Endothelial cell of umbilical vein (primary cell): ENCODE results near the gene AGFG1. TPM values are rescaled to one million over a fixed set of nuclear protein-coding genes. Genes with fewer than 3 reads are reported as not detected.

Experiments
- BruUV-seq: library from RNA; stranded (reverse); fragments of 400-500 nt; replicated peaks from 2 replicates; lab custom pipeline; 2021; lab: Mats Ljungman, UMichigan
- CTCF ChIA-PET: fragments of 300-600, 350-600 bp; sonication (Branson Sonifier 250); formaldehyde crosslinking; loops from one replicate; lab custom pipeline; 2021; ENCODE audit warnings: antibody characterized with exemption, inconsistent platforms; lab: Charles Lee
- POLR2A ChIA-PET: fragments of 300-600, 350-600 bp; sonication (Branson Sonifier 250); formaldehyde crosslinking; loops from one replicate; lab custom pipeline; 2021; ENCODE audit warnings: antibody characterized with exemption, inconsistent platforms; lab: Charles Lee
- DNase-seq: peaks from one replicate; pipeline ENCODE4 v3.0.0-alpha.2; 2011; ENCODE audit warnings: low read depth, low spot score
- FAIRE-seq: peaks from 2 replicates; lab custom pipeline; 2011; peaks lifted over from hg19 to GRCh38; lab: Jason Lieb, UNC
- H2AFZ ChIP-seq: 2 replicates; pipeline ENCODE4 v1.6.0; 2012; ENCODE audit warnings: low read depth, low read length, control low read depth, inconsistent platforms
- H3K27ac ChIP-seq: 2 replicates; pipeline ENCODE4 v1.5.1; 2011; ENCODE audit warnings: low read depth, mild to moderate bottlenecking, control low read depth, low read length, moderate library complexity; ENCODE audit not compliant: insufficient read depth
- H3K27me3 ChIP-seq, 2 experiments: 2 replicates each; pipeline versions ENCODE4 v1.6.0 to v1.6.1; 2011; ENCODE audit warnings: low read length in 2 of 2, mixed read lengths in 1 of 2; ENCODE audit not compliant: control insufficient read depth in 2 of 2, insufficient read depth in 2 of 2
- H3K36me3 ChIP-seq, 2 experiments: 2 replicates in 1 of 2; 3 replicates in 1 of 2; pipeline ENCODE4 v1.5.1; 2011; ENCODE audit warnings: low read length in 2 of 2, mild to moderate bottlenecking in 1 of 2, moderate library complexity in 1 of 2; ENCODE audit not compliant: control insufficient read depth in 2 of 2, insufficient read depth in 2 of 2; ENCODE audit errors: extremely low read depth in 1 of 2
- H3K4me1 ChIP-seq: 3 replicates; pipeline ENCODE4 v1.5.1; 2011; ENCODE audit warnings: mild to moderate bottlenecking, low read length; ENCODE audit not compliant: control insufficient read depth, insufficient read depth; ENCODE audit errors: extremely low read depth
- H3K4me2 ChIP-seq: 2 replicates; pipeline ENCODE4 v1.6.1; 2011; ENCODE audit warnings: low read length, control low read depth, mixed read lengths; ENCODE audit not compliant: insufficient read depth
- H3K4me3 ChIP-seq, 3 experiments: fragments of 200-600 bp in 1 of 3; sonication (generic), shearing (Covaris generic) in 1 of 3; replicated peaks in 1 of 3; 2 replicates each; pipeline ENCODE4 v1.5.1; 2011 to 2016; ENCODE audit warnings: control low read depth in 3 of 3, low read length in 3 of 3, mild to moderate bottlenecking in 2 of 3, inconsistent platforms in 1 of 3, low read depth in 1 of 3, moderate library complexity in 1 of 3; ENCODE audit not compliant: insufficient read depth in 1 of 3
- H3K79me2 ChIP-seq: 2 replicates; pipeline ENCODE4 v1.6.0; 2012; ENCODE audit warnings: low read length, inconsistent platforms; ENCODE audit not compliant: control insufficient read depth, insufficient read depth
- H3K9ac ChIP-seq: replicated peaks from 2 replicates; pipeline ENCODE3; 2011; ENCODE audit warnings: low read length, control low read depth; ENCODE audit not compliant: insufficient read depth; ENCODE audit errors: extremely low read depth
- H3K9me1 ChIP-seq: replicated peaks from 3 replicates; pipeline ENCODE4 v1.6.0; 2011; ENCODE audit warnings: mild to moderate bottlenecking, low read length; ENCODE audit not compliant: control insufficient read depth, insufficient read depth; ENCODE audit errors: extremely low read depth
- H3K9me3 ChIP-seq: replicated peaks from 2 replicates; pipeline ENCODE4 v1.5.1; 2012; ENCODE audit warnings: low read length, inconsistent platforms; ENCODE audit not compliant: control insufficient read depth, insufficient read depth
- H4K20me1 ChIP-seq: replicated peaks from 2 replicates; pipeline ENCODE3; 2011; ENCODE audit warnings: mild to moderate bottlenecking, low read length; ENCODE audit not compliant: control insufficient read depth, insufficient read depth; ENCODE audit errors: extremely low read depth
- CTCF ChIP-seq, 2 donors: IDR thresholded peaks; 1 replicate in 1 of 2; 2 replicates in 1 of 2; pipeline ENCODE4 v1.5.1; 2011; ENCODE audit warnings: low read length in 2 of 2, mild to moderate bottlenecking in 2 of 2, moderate library complexity in 2 of 2, control low read depth in 1 of 2, inconsistent platforms in 1 of 2, low read depth in 1 of 2; ENCODE audit not compliant: insufficient read depth in 1 of 2; ENCODE audit errors: extremely low read depth in 1 of 2
- EZH2 ChIP-seq: IDR thresholded peaks from 2 replicates; pipeline ENCODE4 v1.6.1; 2012; ENCODE audit warnings: borderline replicate concordance, low read depth, mild to moderate bottlenecking, moderate library complexity, low read length, inconsistent platforms; ENCODE audit not compliant: severe bottlenecking
- FOS ChIP-seq: IDR thresholded peaks from 2 replicates; pipeline ENCODE4 v1.6.1; 2011; ENCODE audit warnings: mild to moderate bottlenecking, low read length, moderate library complexity, borderline replicate concordance; ENCODE audit not compliant: insufficient read depth
- GATA2 ChIP-seq: IDR thresholded peaks from 2 replicates; pipeline ENCODE4 v1.7.0; 2011; ENCODE audit warnings: low read depth, mild to moderate bottlenecking, moderate library complexity, mixed read lengths, low read length; ENCODE audit not compliant: insufficient read length, insufficient read depth
- JUN ChIP-seq: IDR thresholded peaks from 2 replicates; pipeline ENCODE4 v1.6.1; 2011; ENCODE audit warnings: borderline replicate concordance, low read depth; ENCODE audit not compliant: insufficient read length, insufficient read depth
- MAX ChIP-seq: IDR thresholded peaks from 2 replicates; pipeline ENCODE4 v1.6.1; 2011; ENCODE audit not compliant: insufficient read depth, insufficient read length
- MYC ChIP-seq: IDR thresholded peaks from one replicate; pipeline ENCODE4 v1.6.1; 2011; ENCODE audit warnings: mild to moderate bottlenecking, low read depth, low read length
- POLR2A ChIP-seq: IDR thresholded peaks from 2 replicates; pipeline ENCODE4 v1.6.1; 2012; ENCODE audit warnings: low read depth, mild to moderate bottlenecking, control low read depth, low read length
- POLR2AphosphoS5 ChIP-seq: IDR thresholded peaks from 2 replicates; pipeline ENCODE4 v1.6.1; 2012; ENCODE audit warnings: low read depth, mild to moderate bottlenecking, control low read depth, low read length, moderate library complexity; ENCODE audit not compliant: insufficient read depth
- dilution Hi-C: fragments of 300-500 bp; cut with MboI; formaldehyde crosslinking; loops from one replicate; pipeline ENCODE4 v1.15.0; 2019; ENCODE audit warnings: low sequenced_read_pairs; ENCODE audit not compliant: extremely low pct_ligation_motif_present
- intact Hi-C: fragments of 100-400 bp; cut with micrococcal nuclease; formaldehyde crosslinking; loops from one replicate; pipeline ENCODE4 v1.10.0; 2022
- polyA plus RNA-seq, 4 experiments: library from polyadenylated mRNA; depleted of rRNA in 3 of 4; stranded (reverse) in 3 of 4; unstranded in 1 of 4; fragments of >200 nt; gene quantifications; 2 replicates each; pipeline versions ENCODE4 v1.2.1 to v1.2.3, GENCODE V29; 2011 to 2012; ENCODE audit warnings: missing spikeins in 1 of 4
- total RNA-seq: library from RNA; stranded (reverse); gene quantifications from 2 replicates; pipeline ENCODE4 v1.2.3, GENCODE V29; 2021

The AGFG1 gene
- total and polyA plus RNA-seq, 2 donors (not counting 3 experiments of a cell fraction or from before 2014, with no cell fraction given): 87.9 to 106 TPM

- FAIRE-seq: peak; percentile 43
- no peak overlapping the region for H2AFZ ChIP-seq
- TF ChIP-seq MYC (no peak), MAX (no peak), FOS (peak; percentile 62)
- no peaks in the 10 kb centered on the region for H3K9me3 ChIP-seq
- H3K4me3 ChIP-seq: no peak overlapping the region
- peaks cover 92% of the 10 kb centered on the region for H3K79me2 ChIP-seq
- ChIA-PET CTCF (no interaction called here), POLR2A (no interaction called here)
- peak overlapping the region; percentile 8 for H3K4me2 ChIP-seq
- H3K36me3 ChIP-seq: no peaks in the 10 kb centered on the region
- H4K20me1 ChIP-seq: peaks cover 9% of the 10 kb centered on the region
- DNase-seq: peak; percentile 48
- dilution Hi-C loops: no loop called here
- intact Hi-C loops: no loop called here
- BruUV-seq: no TSS peak
- H3K9ac ChIP-seq: no peak overlapping the region
- H3K9me1 ChIP-seq: no peaks in the 10 kb centered on the region
- H3K4me1 ChIP-seq: peaks cover 22% of the 10 kb centered on the region
- no peak overlapping the region for H3K27ac ChIP-seq
- no peaks in the 10 kb centered on the region for H3K27me3 ChIP-seq
These were observed 31.8 kb downstream of the AGFG1 start for GRCh38 chr2:227503433-227504406.

- H4K20me1 ChIP-seq: peaks cover 8% of the 10 kb centered on the region
- POLR2A ChIA-PET: no interaction called here
- H3K9ac ChIP-seq: no peak overlapping the region
- no peak overlapping the region for H3K4me3 ChIP-seq
- H3K9me3 ChIP-seq: no peaks in the 10 kb centered on the region
- peaks cover 93% of the 10 kb centered on the region for H3K79me2 ChIP-seq
- dilution Hi-C loops: no loop called here
- CTCF ChIA-PET: interaction anchor here (2.6 kb wide), 1 partner anchor 12 kb away, joined by 6 read pairs; no protein-coding TSS in a partner anchor
- no peaks in the 10 kb centered on the region for H3K36me3 ChIP-seq
- H3K4me2 ChIP-seq: no peak overlapping the region
- H3K9me1 ChIP-seq: no peaks in the 10 kb centered on the region
- FAIRE-seq (no peak), DNase-seq (no peak)
- peaks cover 19% of the 10 kb centered on the region for H3K4me1 ChIP-seq
- no peaks in the 10 kb centered on the region for H3K27me3 ChIP-seq
- H3K27ac ChIP-seq: no peak overlapping the region
- intact Hi-C loops: loop anchor here (1.0 kb wide), 1 partner anchor 9 kb away; no protein-coding TSS in a partner anchor
- H2AFZ ChIP-seq: no peak overlapping the region
- TF ChIP-seq CTCF (IDR thresholded peaks at IDR 0.05; ENCODE audit: extremely low read depth in 1 of 2, insufficient read depth in 1 of 2, low read depth in 1 of 2, low read length in 2 of 2): no peak
- no peak for TF ChIP-seq MAX
- no peak for TF ChIP-seq POLR2A
- no peak for TF ChIP-seq FOS
- TF ChIP-seq POLR2AphosphoS5: no peak
- no peak for TF ChIP-seq MYC
- no peak for TF ChIP-seq GATA2
- no peak for TF ChIP-seq EZH2
- TF ChIP-seq JUN: no peak
- BruUV-seq: no TSS peak
These were observed 32.7 kb downstream of the AGFG1 start for GRCh38 chr2:227504700-227505099.
